GM21786 (cell line): ENCODE measurements around the gene IL3.
"Not testable (repeated sequence)": the region's sequence is repeated elsewhere in the genome, so short reads cannot be mapped to it uniquely, and the experiment has no call there.

Experiments used
- ATAC-seq: cut with Tn5 transposase; IDR thresholded peaks from one replicate; pipeline ENCODE4 v1.9.1; 2021; ENCODE audit not compliant: unreplicated experiment

IL3 gene

DNA sequence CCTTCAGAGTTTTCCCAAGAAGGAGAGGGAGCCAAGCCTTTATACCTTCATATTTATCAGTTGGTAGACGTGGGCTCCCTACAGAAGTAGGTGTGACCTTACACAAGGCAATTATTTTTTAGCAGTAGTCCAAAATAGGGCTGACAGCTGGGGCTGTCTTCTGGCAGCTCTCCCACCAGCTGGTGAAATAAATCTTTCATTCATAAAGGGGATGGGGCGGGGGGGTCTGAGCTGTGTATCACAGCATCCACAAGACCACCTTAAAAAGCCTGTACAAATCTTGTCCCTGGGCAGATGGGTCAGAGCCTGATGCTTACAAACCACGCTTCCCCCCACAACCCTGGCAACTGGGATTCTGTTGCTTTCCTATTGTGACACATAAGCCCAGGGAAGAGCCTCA lies 32.8 kb downstream of the IL3 start:
- ATAC-seq, result no peak

DNA sequence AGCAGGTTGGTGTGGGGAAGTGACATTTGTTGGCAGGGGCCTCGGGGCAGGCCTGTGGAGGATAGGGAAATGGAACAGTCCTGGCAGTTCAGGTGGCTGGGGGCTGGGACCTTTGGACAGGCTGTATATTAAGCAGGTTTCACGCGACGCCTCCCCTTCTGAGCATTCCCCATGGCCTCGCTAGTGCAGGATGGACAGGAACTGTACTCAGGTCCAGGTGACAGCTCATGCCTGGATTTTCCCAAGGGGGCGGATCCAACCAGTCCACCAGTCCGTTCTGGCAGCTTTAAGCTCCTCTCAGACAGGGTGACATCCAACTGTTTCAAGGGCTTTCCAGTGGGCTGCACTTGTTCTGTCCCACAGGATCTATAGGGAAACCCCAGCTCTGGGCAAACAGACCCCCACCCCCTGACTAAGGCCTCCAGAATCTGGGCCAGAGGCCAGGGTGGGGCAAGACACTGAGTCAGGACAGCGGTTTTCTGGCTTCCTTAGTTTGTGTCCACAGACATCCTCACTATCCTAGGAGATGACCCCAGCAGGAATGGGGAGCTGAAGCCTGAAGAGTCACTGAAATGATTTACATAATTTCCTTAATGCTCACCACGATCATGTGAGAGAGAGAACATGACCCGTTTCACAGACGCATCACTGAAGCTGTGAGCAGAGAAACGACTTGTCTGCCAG lies 34.1 kb downstream of the IL3 start:
- ATAC-seq, result no peak

DNA sequence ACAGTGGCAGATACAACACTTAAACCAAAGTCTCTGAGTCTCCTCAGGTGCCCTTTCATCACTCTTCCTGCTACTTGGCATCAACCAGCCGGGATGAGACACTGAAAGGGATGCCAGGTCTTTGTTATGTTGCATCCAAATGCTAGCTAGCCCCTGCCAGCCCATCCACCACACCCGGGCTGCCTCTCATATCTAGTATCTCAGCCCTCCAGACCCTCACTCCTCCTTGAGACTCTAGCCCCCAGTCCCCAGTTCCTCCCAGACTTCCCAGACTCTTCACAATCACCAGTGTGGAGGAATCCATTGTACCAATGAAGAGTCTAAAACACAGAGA lies 34.6 kb downstream of the IL3 start:
- ATAC-seq, result no peak

DNA sequence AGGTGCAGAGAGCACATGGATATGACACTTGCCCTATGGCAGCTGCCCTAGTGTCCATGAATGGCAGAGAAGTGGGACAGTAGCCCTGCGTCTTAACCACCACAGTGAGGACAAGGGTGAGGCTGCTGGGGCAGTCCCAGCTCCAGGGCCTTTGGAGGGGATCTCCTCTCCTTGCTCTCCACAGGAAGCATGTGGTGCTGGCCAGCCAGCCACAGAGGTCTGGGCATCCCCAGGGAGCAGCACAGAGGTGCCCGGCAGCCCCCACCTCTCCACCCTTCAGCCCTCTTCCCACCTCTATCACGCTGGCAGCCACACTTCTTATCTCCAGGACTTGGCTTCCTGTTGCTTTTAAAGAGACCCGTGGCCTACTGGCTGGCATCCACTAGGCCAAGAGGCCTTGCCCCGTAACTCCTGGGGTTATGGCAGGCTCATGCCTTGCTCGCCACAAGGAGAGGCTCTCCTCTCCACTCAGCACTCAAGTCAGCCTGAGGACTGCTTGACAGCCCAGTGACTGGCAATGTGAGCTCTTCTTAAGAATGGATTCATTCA lies 35.0 kb downstream of the IL3 start:
- no peak for ATAC-seq

DNA sequence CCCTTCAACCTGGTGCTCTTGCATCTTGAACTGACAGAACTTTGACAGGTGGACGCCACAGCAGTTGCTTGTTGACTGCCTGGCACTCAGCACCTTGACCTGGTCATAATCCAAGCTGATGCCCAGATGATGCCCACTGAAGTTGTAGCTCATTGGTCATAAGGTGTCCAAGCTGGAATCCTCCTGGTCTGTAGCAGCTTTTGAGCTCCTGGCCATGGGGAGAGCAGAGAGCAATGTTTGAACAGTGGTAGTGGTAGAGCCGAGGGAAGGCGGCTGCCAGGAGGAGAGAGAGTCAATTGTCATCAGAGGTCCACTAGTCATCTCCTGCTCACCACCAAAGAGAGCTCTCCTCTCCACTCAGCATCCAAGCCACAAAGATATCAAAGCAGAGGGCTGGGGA lies 36.4 kb downstream of the IL3 start:
- ATAC-seq, result no peak

DNA sequence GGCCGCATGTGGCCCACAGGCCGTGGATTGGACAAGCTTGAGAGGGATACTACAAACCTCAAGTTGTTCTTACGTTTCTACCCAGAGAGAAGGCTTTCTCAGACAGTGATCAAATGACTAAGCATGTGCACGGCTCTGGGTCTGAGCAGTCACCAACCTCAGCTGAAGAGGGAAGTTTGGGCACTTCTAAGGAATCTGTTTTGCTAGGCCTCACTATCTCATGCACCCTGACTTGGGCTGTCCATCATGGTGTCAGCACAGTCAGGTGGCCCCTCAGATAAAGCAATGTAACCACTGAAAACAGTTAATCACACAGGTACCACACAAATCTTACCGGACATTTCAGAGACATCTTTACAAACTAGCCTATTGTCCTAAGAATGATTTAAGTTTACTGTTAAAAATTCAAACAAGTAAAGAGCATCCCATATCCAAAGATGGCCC lies 37.7 kb downstream of the IL3 start:
- no peak for ATAC-seq

DNA sequence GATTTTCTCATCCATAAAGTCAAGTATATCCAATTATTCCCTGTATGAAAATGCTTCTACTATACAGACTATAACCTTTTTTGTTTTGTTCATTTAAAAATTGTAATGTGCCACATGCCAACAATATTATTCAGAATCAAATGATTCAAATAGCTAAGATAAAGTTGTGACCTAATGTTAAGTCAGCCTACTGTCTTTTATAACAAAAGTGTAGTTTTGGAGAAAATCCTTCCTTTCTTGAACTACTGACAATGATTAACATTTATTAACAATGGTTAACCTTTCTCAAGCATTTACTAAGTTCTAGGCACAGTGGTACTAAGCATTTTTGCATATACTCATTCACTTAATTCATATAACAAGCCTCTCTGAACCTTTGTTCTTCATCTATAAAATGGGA lies 38.2 kb downstream of the IL3 start:
- ATAC-seq, result no peak

DNA sequence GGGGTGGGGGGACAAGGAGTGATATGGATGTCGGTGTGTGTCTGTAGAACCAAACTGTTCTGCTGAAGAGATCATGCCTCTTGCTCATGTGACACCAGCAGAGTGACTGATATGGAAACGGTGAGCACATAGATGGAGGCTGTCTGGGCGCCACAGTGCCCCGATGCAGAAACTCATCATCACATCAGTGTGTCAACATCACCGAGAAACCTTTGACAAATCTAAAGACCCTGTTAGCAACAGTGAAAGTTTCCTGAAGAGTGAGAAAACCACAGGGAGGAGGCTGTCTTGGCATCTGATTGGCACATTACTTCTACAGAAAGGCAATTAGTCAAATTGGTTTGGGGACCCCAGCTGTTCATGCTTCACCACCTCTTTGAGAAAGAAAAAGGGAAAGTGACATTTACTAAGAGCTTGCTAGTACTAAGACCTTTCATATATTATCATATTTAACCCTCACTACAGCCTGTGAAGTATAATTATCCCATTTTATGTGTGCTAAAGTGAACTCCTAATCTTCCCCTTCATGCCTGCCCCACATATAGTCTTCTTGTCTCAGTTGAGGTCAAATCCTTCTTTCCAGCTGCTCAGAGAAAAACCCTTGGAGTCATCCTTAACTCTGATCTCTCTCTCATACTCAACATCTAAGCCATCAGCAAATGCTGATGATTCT lies 38.8 kb downstream of the IL3 start:
- ATAC-seq, result peak; percentile 47

DNA sequence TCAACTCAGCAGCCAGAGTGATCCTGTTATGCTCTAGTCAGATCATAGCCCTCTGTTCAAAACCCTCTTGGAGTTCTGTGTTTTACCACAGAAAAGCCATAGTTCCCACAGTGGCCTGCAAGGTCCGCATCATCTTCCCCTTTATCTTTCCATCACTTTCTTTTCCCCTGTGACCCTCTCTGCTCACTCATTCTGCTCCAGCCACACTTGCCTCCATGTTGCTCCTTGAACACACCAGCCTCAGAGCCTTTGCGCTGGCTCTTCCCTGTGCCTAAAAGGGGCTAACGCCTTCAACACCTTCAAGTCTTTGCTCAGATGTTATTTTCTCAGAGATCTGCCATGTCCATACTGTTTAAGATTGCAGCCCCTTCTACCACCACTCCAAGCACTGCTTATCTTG lies 39.5 kb downstream of the IL3 start:
- ATAC-seq, result no peak

DNA sequence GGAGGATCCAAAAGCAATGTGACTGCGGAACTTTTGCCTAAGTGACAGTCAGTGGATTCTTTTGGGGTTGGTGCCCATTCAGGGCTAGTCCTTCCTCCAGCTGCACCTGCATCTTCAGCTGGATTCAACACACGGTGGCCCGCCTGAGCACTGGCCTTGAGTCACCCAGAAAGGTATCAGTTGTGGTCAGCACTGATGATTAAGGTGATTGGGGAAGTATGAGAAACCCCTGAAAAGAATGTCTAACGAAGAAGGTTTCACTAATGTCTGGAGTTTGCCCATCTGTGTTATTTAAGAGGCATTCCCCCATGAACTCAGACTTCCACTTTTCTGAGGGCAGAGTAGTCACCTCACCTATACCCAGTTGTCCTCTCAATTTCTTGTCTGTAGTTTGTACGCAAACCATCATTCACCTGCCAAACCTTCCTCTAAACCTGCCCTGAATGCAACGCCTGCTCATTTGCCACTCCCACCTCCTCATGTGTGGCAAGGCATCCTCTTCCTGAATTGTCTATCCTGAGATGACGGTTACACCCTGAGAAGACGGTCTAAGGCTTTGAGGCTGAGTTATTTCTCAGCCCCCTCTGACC lies 40.3 kb downstream of the IL3 start:
- ATAC-seq, result peak; percentile 27

DNA sequence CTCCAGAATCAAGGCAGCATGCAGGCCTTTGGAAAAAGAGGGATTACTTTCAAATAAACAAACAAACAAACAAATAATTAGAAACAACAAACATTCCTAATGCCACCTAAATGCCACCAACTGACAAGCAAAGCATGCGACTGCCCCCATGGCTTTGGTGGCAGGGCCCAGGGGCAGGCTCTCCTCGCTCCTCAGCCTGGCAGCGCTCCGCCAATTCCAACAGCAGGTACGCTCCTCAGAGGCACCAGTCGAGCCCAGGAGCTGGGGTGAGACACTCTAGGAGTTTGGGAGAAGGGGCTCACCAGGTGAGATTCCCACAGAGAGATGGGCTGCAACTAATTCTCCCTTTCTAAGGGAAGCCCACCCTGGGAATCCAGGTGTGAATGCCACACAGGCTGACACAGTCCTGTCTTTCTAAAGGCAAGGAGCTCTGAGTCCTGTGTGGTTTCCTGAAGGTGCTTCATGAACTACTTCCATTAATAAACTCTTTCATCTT lies 41.0 kb downstream of the IL3 start:
- no peak for ATAC-seq

DNA sequence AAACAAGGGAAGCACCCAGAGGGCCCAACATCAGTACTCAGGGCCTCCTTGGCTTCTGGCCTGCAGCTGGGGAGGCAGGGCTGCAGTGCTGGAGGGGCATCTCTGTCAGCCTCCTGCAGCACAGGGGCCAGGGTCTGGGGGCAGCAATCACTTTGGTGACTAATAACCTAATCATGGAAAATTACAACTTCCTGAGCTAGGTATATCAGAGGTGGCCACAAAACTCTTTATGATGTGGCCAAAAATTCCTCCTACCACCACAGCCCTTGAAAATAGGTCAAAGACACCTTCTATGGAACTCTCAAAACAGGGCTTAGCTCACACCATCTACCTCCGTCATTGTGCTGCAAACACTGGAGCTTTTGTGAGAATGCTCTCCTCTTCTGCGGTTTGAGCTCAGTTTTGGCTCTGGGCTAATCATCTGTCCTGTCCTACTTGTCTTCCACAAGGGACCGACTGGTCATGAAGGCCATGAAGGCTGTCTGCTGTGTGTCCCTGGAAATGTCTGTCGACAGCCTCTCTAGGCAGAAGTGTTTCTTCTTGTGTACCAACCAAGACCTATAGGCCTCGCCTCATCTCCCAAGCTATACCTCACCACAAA lies 41.7 kb downstream of the IL3 start:
- no peak for ATAC-seq

DNA sequence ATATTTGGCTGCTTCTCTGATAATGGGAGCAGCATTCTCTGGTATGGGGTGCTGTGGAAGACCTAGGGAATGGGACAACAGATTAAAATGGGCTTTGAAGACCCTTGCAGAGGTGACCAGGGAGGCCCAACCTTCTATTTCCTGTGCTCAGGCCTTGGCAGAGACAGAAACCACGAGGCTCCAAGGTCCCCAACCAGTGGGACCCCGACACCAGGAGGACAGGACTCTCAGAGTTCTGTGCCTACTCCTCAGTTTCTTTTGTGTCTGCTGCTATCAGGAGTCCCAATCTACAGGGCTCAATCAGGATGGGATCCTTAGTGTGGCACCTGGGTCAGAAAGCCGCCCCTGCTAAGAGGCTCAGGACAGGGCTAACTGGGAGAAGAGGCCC lies 42.5 kb downstream of the IL3 start:
- no peak for ATAC-seq

DNA sequence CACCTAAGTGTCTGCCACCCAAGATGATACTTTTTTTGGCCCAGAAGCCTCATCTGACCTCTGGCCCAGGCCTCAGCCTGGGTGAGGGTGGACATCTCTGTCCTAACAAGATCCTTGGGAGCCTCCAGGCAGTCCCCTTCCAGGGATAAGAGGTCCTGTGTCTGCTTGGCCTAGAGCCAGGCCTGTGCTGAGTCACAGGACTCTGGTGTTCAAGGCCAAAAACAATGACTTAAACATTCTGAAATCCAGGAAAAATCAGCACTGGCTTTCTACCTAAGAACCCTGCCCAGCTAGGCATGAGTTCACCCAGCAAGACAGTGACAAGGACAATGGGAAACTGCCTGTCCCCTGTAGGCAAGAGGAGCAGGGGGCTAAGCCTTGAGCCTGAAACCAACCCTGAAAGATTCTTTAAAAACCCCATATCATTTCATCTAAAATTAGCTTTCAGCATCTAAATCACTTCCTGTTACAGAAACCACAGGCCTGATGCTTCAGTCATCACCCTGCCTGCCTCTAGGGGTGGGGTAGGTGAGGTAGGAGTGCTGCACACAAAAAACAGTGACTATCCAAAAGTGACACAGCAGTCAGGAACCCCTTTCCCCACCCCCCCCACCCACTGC lies 43.0 kb downstream of the IL3 start:
- peak; percentile 66 for ATAC-seq

DNA sequence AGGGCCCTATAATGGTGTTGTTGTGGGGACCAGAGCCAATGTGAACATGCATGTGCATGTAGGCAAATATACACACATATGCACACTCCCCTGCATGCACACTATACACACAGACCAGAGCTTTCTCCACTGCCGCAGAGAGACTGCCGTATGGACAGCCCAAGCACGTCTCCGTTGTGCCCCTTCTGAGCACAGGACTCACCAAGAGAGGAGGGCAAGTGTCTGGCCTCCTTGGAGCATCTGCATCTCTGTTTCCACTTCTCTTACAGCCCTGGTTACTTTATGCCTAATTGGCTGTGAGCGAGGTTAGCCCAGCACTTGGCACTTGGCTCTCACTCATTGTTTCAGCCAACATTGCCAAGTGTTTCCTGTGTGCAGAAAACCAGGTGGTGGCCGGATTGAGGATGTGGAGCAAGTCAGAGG lies 43.5 kb downstream of the IL3 start:
- peak; percentile 13 for ATAC-seq

DNA sequence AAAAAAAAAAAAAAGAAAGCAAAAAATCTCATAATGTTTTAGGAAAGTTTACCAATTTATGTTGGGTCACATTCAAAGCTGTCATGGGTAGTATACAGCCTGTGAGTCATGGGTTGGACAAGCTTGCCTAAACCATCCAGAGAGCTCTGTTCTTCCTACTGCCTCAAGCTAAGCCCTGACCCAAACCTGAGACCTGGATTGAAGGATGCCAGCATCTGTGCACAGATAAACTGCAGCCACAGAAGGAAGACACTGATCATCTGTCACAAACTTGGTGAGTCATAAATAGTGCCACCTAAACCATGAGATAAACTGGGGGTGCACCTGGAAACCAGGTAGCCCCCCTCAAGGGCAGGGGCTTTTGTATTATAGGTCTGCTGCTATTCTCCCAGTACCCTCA lies 44.1 kb downstream of the IL3 start:
- no peak for ATAC-seq

DNA sequence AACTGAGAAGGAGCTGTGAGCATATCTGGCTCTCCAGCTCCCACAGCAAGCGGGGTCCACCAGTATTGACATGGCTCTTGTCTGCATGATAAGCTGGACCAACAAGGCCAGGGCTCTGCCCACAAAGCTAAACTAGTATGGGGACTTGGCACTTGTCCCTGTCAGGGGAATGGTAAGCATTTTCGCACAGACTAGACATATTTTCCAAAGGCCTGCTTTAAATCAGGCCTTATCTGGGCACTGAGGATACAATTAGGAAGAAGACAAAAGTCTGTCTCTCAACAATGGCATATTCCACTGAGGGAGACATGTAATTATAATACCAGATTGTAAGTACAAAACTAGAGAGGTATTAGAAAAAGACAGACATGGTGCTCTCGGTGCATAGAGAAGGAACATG lies 45.2 kb downstream of the IL3 start:
- ATAC-seq, result no peak

DNA sequence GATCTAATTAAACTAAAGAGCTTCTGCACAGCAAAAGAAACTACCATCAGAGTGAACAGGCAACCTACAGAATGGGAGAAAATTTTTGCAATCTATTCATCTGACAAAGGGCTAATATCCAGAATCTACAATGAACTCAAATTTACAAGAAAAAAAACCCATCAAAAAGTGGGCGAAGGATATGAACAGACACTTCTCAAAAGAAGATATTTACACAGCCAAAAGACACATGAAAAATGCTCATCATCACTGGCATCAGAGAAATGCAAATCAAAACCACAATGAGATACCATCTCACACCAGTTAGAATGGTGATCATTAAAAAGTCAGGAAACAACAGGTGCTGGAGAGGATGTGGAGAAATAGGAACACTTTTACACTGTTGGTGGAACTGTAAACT lies 48.0 kb downstream of the IL3 start:
- ATAC-seq, result not testable (repeated sequence)

DNA sequence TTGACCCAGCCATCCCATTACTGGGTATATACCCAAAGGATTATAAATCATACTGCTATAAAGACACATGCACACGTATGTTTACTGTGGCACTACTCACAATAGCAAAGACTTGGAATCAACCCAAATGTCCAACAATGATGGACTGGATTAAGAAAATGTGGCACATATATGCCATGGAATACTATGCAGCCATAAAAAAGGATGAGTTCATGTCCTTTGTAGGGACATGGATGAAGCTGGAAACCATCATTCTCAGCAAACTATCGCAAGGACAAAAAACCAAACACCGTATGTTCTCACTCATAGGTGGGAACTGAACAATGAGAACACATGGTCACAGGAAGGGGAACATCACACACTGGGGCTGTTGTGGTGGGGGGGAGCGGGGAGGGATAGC lies 48.5 kb downstream of the IL3 start:
- not testable (repeated sequence) for ATAC-seq

DNA sequence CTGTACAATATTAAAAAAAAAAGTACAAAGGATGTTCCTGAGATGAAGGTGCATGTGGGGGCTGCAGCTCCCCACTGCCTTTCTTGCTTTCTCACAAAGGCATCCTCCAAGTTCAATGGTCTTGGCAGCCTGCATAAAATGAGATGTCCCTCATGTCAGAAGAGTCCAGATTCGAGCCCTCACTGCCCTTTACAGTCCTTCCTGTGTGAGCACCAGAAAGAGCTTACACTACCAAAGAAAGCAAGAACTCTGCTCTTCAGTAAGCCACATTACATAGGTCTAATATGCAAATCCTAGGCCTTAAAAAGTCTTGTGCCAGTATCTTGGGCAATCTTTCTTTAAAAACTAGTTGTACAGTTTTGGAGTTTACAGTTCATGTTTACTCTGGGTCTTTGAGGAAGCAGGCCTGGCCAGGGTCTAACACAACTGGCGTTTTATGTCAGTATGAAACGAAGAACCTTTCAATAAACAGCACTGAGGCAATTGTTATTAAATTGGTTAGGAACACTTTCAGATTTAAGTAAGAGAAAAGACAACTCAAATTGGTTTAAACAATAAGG lies 49.1 kb downstream of the IL3 start:
- no peak for ATAC-seq

DNA sequence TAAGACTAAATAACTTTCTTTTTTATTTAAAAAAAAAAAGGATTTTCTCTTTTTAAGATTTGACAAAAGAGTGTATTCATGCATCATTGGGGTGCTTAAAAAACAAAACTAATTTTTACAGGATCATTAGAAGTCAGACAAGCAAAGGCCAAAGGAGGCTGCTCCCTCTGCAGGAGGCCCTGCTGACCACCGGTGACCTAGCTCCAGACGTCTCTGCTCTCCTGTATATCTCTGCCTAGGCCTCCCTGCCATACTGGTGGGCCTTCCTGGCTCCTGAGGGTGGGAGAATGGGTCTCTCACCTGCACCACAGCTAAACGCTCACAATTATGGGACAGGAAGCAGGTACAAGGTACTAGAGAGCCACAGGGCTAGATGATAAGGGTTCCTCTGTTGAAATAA lies 49.7 kb downstream of the IL3 start:
- ATAC-seq, result no peak
